ENCODE measurements around the gene C20orf173.

Gene C20orf173

DNA sequence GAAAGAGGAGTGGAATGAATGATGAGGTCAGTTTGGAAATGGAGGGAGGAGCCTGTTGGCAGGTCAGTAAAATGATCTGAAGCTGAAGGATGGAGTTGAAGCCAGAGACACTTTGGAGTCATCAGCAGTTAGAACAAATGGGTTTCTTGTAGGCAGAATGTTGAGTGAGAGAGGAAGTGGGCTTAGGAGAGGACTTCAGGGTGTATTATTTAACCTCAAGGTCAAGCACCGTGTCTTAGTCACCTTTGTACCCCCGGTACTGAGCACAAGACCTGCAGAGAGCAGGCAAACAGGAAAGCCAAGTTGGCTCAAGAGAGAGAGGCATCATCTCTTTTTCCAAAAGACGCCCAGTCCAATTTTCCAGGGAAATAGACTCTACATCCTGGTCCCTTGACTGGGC, 23.3 kb downstream of the C20orf173 start:
- DNase-seq, result no peak

DNA sequence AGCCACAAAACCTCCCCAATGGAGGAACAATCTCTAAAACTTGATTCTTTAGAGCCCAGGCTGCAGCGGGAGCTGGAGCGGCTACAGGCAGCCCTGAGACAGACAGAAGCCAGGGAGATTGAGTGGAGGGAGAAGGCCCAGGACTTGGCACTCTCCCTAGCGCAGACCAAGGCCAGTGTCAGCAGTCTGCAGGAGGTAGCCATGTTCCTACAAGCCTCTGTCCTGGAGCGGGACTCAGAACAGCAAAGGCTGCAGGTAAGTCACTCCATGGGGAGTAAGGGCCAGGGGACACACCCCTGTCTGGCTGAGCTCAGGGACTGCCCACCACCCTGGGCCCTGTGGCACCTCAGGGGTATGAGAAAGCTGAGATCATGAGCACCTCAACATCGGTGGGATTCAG, 24.7 kb downstream of the C20orf173 start:
- no peak for DNase-seq

DNA sequence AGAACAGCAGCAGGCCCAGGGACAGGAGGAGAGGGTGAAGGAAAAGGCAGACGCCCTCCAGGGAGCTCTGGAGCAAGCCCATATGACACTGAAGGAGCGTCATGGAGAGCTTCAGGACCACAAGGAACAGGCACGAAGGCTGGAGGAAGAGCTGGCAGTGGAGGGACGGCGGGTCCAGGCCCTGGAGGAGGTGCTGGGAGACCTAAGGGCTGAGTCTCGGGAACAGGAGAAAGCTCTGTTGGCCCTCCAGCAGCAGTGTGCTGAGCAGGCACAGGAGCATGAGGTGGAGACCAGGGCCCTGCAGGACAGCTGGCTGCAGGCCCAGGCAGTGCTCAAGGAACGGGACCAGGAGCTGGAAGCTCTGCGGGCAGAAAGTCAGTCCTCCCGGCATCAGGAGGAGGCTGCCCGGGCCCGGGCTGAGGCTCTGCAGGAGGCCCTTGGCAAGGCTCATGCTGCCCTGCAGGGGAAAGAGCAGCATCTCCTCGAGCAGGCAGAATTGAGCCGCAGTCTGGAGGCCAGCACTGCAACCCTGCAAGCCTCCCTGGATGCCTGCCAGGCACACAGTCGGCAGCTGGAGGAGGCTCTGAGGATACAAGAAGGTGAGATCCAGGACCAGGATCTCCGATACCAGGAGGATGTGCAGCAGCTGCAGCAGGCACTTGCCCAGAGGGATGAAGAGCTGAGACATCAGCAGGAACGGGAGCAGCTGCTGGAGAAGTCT, 25.5 kb downstream of the C20orf173 start:
- no peak for DNase-seq

- DNase-seq, result no peak
These were observed 26.2 kb downstream of the C20orf173 start for GRCh38 chr20:35503281-35503680.

GRCh38 chr20:35502352-35502751, 27.1 kb downstream of the C20orf173 start:
- peak; percentile 9 to 14 for DNase-seq

GRCh38 chr20:35499271-35499670, 30.2 kb downstream of the C20orf173 start:
- no peak for DNase-seq

DNA sequence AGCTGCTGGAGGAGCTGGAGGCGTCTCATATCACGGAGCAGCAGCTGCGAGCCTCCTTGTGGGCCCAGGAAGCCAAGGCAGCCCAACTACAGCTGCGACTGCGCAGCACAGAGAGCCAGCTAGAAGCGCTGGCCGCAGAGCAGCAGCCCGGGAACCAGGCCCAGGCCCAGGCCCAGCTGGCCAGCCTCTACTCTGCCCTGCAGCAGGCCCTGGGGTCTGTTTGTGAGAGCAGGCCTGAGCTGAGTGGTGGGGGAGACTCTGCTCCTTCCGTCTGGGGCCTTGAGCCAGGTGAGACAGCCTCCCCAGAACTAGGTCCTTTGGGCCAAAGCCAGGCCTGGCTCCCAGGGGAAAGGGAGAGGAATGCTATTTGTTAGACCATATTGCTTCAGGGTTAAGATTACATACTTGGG, 31.7 kb downstream of the C20orf173 start:
- DNase-seq, result no peak

GRCh38 chr20:35497320-35497719, 32.1 kb downstream of the C20orf173 start:
- DNase-seq, result no peak

- no peak for DNase-seq
These were observed 33.0 kb downstream of the C20orf173 start for GRCh38 chr20:35496481-35496880.

DNA sequence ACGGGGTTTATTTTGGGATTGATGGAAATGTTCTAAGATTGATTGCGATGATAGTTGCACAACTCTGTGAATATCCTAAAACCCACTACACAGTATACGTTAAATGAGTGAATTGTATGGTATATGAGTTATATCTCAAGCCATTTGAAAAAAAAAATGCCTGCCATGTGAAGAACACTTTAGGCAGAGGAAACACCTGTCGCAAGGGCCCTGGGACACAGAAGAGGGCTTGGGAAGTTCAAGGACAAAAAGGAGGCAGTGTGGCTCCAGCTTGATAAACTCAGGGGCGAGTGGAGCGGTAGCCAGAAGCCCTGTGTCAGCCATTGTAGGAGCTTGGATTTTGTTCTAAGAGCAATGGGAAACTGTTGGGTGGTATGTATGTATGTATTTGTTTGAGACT, 37.1 kb downstream of the C20orf173 start:
- no peak for DNase-seq

DNA sequence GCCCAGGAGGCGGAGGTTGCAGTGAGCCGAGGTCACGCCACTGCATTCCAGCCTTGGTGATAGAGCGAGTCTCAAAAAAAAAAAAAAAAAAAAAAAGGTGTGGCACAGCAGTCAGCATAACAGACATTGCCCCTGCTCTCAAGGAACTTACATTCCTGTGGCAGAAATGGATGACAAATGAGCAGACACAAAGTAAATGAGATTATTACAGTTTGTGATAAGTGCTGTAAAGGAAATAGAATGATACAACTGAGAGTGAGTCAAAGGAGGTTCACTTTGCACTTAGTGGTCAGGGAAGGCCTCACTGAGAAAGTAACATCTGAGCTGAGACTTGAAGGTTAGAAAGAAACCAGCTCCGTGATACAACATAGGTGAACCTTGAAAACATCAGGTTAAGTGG, 37.6 kb downstream of the C20orf173 start:
- DNase-seq, result no peak

- DNase-seq, result peak; percentile 48 to 56
These were observed 38.7 kb downstream of the C20orf173 start for GRCh38 chr20:35490736-35491181.

DNA sequence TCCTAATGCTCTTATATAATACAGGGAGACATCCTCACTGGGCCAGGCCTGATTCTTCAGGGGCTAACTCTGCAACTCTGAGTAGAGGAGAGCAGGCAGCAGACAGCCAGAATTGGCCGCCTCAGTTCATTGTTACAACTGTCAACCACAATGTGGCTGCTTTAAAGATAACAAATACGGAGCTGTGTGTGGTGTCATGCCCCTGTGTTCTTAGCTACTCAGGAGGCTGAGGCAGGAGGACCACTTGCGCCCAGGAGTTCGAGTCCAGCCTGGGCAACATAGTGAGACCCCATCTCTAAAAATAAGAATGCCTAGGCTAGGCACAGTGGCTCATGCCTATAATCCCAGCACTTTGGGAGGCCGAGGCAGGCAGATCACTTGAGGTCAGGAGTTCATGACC, 39.7 kb downstream of the C20orf173 start:
- DNase-seq, result no peak

DNA sequence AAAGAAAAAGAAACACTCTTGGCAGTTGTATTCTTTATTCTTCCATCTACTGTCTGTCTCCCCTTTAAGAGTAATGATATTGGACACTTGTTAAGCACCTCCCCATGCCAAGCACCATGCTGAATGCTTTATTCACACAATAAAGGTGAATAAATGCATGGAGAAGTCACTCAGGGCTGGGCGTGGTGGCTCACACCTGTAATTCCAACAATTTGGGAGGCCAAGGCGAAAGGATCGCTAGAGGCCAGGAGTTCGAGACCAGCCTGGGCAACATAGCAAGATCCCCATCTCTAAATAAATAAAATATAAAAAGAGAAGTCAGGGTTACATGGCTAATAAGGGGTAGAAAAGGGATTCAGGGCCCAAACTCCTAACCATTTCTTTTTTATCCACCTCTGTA, 42.0 kb downstream of the C20orf173 start:
- no peak for DNase-seq

GRCh38 chr20:35479798-35480197, 49.7 kb downstream of the C20orf173 start:
- DNase-seq, result no peak

- DNase-seq, result no peak
These were observed 50.5 kb downstream of the C20orf173 start for GRCh38 chr20:35478804-35479472.
